Measurements from ENCODE around the gene TM4SF4. TPM values are rescaled to one million over a fixed set of nuclear protein-coding genes. Genes with fewer than 3 reads are reported as not detected.

TM4SF4 gene
- total RNA-seq, 1 donor from 2014 or later: 0.49 TPM

- ATAC-seq (no peak), DNase-seq (no peak)
- Histone ChIP-seq H3K27ac (no peak overlapping the region), H3K36me3 (peaks cover 34% of the 10 kb centered on the region), H3K4me1 (peaks cover 3% of the 10 kb centered on the region), H3K27me3 (no peaks in the 10 kb centered on the region), H3K9me3 (no peaks in the 10 kb centered on the region), H3K4me3 (no peak overlapping the region)
- intact Hi-C loops (cut with DNase I): no loop called here
- no peak for TF ChIP-seq CTCF (IDR thresholded peaks at IDR 0.05)
Observed at GRCh38 chr3:149516920-149517319, 42.4 kb downstream of the TM4SF4 start.

GRCh38 chr3:149519912-149520311, 45.4 kb downstream of the TM4SF4 start:
- Histone ChIP-seq H3K4me1 (no peaks in the 10 kb centered on the region), H3K27me3 (no peaks in the 10 kb centered on the region), H3K27ac (no peak overlapping the region), H3K36me3 (peaks cover 51% of the 10 kb centered on the region), H3K4me3 (no peak overlapping the region), H3K9me3 (no peaks in the 10 kb centered on the region)
- DNase-seq (no peak), ATAC-seq (no peak)
- intact Hi-C loops (cut with DNase I): no loop called here
- TF ChIP-seq CTCF (IDR thresholded peaks at IDR 0.05): no peak

- H3K4me3 ChIP-seq: no peak overlapping the region
- H3K36me3 ChIP-seq: peaks cover 59% of the 10 kb centered on the region
- H3K9me3 ChIP-seq: no peaks in the 10 kb centered on the region
- DNase-seq: no peak
- peak; percentile 64 for ATAC-seq
- intact Hi-C loops (cut with DNase I): no loop called here
- H3K27ac ChIP-seq: no peak overlapping the region
- no peak for TF ChIP-seq CTCF (IDR thresholded peaks at IDR 0.05)
- H3K4me1 ChIP-seq: peaks cover 19% of the 10 kb centered on the region
- no peaks in the 10 kb centered on the region for H3K27me3 ChIP-seq
Observed at GRCh38 chr3:149523512-149524299, 49.2 kb downstream of the TM4SF4 start.

- intact Hi-C loops (cut with DNase I): no loop called here
- Histone ChIP-seq H3K9me3 (no peaks in the 10 kb centered on the region), H3K4me3 (peak overlapping the region; percentile 4), H3K4me1 (peaks cover 33% of the 10 kb centered on the region), H3K36me3 (peaks cover 26% of the 10 kb centered on the region), H3K27ac (peak overlapping the region; percentile 86), H3K27me3 (no peaks in the 10 kb centered on the region)
- ATAC-seq (peak; percentile 90), DNase-seq (no peak)
- TF ChIP-seq CTCF (IDR thresholded peaks at IDR 0.05): peak; percentile 27
Observed at GRCh38 chr3:149527531-149528339, 53.2 kb downstream of the TM4SF4 start.

GRCh38 chr3:149528340-149528650, 53.8 kb downstream of the TM4SF4 start:
- peak overlapping the region; percentile 86 for H3K27ac ChIP-seq
- ATAC-seq: no peak

More at GRCh38 chr3:149528340-149528650, 53.8 kb downstream of the TM4SF4 start:
- no peak for TF ChIP-seq CTCF (IDR thresholded peaks at IDR 0.05)
- intact Hi-C loops (cut with DNase I): no loop called here
- no peak for DNase-seq
- Histone ChIP-seq H3K9me3 (no peaks in the 10 kb centered on the region), H3K4me3 (no peak overlapping the region), H3K27me3 (no peaks in the 10 kb centered on the region), H3K4me1 (peaks cover 36% of the 10 kb centered on the region), H3K36me3 (peaks cover 26% of the 10 kb centered on the region)
